Nephron progenitor cell (in vitro differentiated cells): ENCODE results near the gene DNAI2.

Source experiments
- DNase-seq: peaks from one replicate; pipeline ENCODE4 v3.0.0; 2021
- H3K27ac Mint-ChIP-seq: 2 replicates; pipeline ENCODE4 v1.8.0; 2021; ENCODE audit warnings: mild to moderate bottlenecking, moderate library complexity, mixed read lengths
- H3K27me3 Mint-ChIP-seq: 2 replicates; pipeline ENCODE4 v1.8.0; 2021; ENCODE audit warnings: mild to moderate bottlenecking, low read depth, mixed read lengths; ENCODE audit not compliant: poor library complexity
- H3K36me3 Mint-ChIP-seq: 2 replicates; pipeline ENCODE4 v1.8.0; 2021; ENCODE audit warnings: low read depth, mixed read lengths
- H3K4me1 Mint-ChIP-seq: 2 replicates; pipeline ENCODE4 v1.8.0; 2021; ENCODE audit warnings: mixed read lengths
- H3K4me3 Mint-ChIP-seq: 2 replicates; pipeline ENCODE4 v1.8.0; 2021; ENCODE audit warnings: mild to moderate bottlenecking, moderate library complexity, mixed read lengths
- H3K9me3 Mint-ChIP-seq: 2 replicates; pipeline ENCODE4 v1.8.0; 2021; ENCODE audit warnings: mild to moderate bottlenecking, moderate library complexity, mixed read lengths
- TF ChIP-seq, protein P1 (sequence below): fragments of 200-600 bp; sonication (generic); IDR thresholded peaks from 2 replicates; pipeline ENCODE4 v1.5.0; 2021; ENCODE audit warnings: antibody characterized with exemption

DNAI2 gene

DNA sequence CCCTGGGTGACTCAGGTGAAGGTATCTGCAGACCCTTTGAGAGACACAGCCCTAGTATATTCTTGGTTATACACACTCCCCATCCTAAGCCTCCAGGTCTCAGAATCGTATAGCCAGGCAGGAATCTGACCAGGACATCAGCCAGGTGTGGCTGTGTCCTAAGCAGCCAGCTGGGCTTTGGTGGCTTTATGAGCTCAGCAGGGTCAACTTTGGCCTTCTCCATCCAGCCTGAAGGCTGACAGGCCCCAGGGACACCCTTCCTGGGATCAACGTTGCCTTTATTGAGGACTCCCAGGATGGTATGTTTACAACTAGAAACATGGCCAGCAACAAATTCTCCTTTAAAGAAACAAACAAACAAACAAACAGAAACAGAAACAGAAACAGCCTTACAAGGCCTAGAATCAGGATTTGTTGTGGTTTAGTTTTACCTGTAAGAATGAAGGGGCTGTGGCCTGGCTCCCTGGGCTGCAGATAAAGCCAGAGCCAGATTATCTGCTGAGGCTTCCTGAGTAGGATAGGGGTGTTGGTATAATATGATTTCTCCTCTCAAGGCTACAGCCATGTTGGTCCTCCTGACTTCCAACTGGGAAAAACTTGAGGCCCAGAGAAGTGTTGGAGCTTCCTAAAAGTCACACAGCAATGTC, 60.5 kb downstream of the DNAI2 start:
- Mint-ChIP-seq H3K4me3 (no peak overlapping the region), H3K36me3 (no peaks in the 10 kb centered on the region), H3K27me3 (peaks cover 34% of the 10 kb centered on the region), H3K4me1 (peaks cover 14% of the 10 kb centered on the region), H3K9me3 (no peaks in the 10 kb centered on the region), H3K27ac (no peak overlapping the region)
- DNase-seq = no peak
- TF ChIP-seq, protein P1, sequence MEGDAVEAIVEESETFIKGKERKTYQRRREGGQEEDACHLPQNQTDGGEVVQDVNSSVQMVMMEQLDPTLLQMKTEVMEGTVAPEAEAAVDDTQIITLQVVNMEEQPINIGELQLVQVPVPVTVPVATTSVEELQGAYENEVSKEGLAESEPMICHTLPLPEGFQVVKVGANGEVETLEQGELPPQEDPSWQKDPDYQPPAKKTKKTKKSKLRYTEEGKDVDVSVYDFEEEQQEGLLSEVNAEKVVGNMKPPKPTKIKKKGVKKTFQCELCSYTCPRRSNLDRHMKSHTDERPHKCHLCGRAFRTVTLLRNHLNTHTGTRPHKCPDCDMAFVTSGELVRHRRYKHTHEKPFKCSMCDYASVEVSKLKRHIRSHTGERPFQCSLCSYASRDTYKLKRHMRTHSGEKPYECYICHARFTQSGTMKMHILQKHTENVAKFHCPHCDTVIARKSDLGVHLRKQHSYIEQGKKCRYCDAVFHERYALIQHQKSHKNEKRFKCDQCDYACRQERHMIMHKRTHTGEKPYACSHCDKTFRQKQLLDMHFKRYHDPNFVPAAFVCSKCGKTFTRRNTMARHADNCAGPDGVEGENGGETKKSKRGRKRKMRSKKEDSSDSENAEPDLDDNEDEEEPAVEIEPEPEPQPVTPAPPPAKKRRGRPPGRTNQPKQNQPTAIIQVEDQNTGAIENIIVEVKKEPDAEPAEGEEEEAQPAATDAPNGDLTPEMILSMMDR = no peak

DNA sequence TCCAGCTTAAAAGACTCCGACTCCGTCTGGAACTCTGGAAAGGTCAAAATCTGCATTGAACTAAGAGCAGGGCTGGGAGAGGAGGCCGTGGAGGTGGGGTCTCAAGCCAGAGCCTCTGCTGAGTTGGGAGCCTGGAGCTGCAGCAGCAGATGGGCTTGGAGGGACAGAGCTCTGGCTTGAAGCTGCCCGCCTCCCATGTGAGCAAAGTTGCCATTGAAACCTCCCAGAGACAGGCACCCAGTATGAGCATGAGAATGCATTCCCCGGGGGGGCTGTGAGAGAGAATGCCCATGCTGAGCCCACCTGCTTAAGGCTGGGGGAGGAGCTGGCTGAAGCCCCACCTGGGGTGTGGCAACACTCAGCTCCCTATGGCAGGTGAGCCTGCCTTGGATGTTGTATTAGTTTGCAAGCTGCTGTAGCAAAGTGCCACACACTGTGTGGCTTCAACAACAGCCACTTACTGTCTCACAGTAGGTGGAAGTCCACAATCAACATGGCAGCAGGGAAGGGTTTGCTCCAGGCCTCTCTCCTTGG, 61.6 kb downstream of the DNAI2 start:
- Mint-ChIP-seq H3K36me3 (no peaks in the 10 kb centered on the region), H3K27me3 (peaks cover 26% of the 10 kb centered on the region), H3K4me3 (no peak overlapping the region), H3K4me1 (peaks cover 14% of the 10 kb centered on the region), H3K27ac (no peak overlapping the region), H3K9me3 (no peaks in the 10 kb centered on the region)
- DNase-seq = no peak
- TF ChIP-seq, protein P1 = no peak

DNA sequence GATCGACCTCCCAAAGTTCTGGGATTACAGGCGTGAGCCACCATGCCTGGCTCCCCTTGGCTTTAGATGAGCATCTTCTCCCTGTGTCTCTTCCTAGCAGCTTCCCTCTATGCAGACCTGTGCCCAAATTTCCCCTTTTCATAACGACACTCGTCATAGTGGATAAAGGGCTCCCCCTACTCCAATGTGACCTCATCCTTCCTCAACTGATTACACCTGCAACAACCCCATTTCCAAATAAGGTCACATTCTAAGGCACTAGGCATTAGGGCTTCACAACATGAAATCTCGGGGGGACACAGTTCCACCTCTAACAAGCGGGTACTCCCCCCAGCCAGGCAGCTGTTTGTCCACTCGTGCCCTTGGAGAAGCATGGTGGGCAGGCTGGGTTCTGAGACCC, 62.3 kb downstream of the DNAI2 start:
- TF ChIP-seq, protein P1 = no peak
- peaks cover 19% of the 10 kb centered on the region for H3K27me3 Mint-ChIP-seq
- DNase-seq = no peak
- H3K9me3 Mint-ChIP-seq = no peaks in the 10 kb centered on the region
- H3K27ac Mint-ChIP-seq = no peak overlapping the region
- H3K36me3 Mint-ChIP-seq = no peaks in the 10 kb centered on the region
- peaks cover 14% of the 10 kb centered on the region for H3K4me1 Mint-ChIP-seq
- H3K4me3 Mint-ChIP-seq = no peak overlapping the region

DNA sequence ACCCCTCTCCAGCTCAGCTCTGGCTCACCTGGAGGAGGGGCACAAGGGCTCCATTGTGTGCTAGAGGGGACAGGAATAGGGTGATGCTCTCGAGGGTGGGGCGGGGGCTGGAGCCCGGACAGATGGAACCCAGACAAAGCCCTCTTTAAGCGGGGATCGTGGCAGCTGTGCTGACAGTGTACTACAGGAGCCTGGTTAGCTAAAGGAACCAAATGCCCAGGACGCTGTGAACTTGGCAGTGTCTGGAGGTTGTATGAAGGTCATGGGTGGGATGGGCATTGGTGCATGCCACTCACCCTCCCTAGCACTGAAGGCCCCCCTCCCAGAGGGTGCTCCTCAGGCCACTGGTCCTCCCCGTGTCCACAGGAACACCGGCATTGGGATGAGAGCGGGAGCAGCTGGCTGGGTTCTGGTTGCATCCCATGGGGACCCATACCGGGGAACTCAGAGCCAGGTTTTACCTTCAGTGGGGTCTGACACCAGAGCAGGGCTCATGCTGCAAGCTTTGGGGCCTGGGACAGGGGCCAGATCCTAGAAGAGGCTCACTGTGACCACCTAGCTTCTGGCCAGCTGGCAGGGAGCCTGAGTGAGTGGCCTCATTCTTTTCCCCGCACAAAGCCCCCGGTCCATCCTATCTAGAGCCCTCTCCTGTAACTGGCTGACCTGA, 63.9 kb downstream of the DNAI2 start:
- Mint-ChIP-seq H3K36me3 (no peaks in the 10 kb centered on the region), H3K4me1 (peaks cover 1% of the 10 kb centered on the region), H3K27ac (no peak overlapping the region), H3K4me3 (no peak overlapping the region), H3K9me3 (no peaks in the 10 kb centered on the region), H3K27me3 (peaks cover 17% of the 10 kb centered on the region)
- DNase-seq = no peak
- TF ChIP-seq, protein P1 = no peak

DNA sequence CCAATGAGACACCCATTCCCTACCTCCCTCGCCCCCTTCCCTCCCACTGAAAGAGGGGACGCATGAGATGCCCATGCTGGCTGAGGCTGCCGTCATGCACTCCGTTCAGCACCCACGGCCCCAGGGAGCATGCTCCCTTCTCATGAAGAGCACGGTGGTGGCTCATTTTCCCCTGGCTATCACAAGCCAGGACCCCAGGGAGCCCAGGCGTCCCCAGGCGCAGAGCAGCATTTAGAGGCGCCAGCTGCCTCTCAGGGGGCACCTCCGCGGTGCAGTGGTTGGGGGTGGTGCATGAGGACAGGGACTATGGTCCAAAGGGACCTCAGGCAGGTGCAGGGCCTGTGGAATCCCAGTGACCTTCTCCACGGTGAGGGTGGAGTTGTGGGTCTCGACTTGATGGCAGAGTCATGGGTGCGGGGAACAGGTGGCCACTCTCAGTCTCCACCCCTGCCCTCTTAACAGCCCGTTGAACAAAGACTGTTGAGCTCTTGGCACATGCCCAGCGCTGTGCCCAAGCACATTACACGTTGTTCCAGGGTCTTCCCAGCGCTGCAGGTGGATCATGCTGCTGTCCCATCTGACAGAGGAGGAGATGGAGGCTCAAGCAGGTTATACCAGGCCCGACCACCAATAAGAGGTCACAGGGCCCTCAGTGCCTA, 65.6 kb downstream of the DNAI2 start:
- no peak for DNase-seq
- Mint-ChIP-seq H3K27me3 (peaks cover 19% of the 10 kb centered on the region), H3K27ac (no peak overlapping the region), H3K4me1 (peaks cover 5% of the 10 kb centered on the region), H3K9me3 (no peaks in the 10 kb centered on the region), H3K36me3 (no peaks in the 10 kb centered on the region), H3K4me3 (no peak overlapping the region)
- TF ChIP-seq, protein P1 = no peak
